ENCODE results near the gene RTRAF. TPM values are rescaled to one million over a fixed set of nuclear protein-coding genes. Genes with fewer than 3 reads are reported as not detected.

RTRAF gene
- total and polyA plus RNA-seq, 2 donors (not counting 3 experiments of a cell fraction or from before 2014, with no cell fraction given): 64.0 to 237 TPM

DNA sequence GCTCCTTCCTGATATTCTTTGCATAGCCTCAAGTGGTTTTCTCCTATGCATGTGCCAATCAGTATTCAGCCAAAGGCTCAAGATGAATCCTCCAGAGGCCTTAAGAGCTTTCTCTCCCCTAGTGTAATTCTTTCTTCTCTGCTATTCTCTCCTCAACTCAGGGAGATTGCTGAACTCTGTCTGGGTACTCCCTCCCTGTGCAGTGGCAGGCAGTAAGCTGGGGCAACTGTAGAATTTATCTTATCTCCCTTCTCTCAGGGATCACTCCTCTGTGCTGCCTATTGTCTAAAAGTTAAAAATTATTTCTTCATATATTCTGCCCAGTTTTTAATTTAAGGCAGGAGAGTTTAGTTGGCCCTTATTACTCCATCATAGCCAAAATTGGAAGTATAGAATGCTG lies 28.5 kb upstream of the RTRAF start:
- CTCF ChIA-PET: no interaction called here

GRCh38 chr14:51962711-51963110 lies 26.6 kb upstream of the RTRAF start:
- Histone ChIP-seq H3K36me3 (ENCODE audit: control insufficient read depth in 2 of 2, extremely low read depth in 1 of 2, insufficient read depth in 2 of 2, low read length in 2 of 2) (no peaks in the 10 kb centered on the region), H3K4me2 (ENCODE audit: insufficient read depth, low read length) (no peak overlapping the region), H3K9me1 (replicated peaks; ENCODE audit: control insufficient read depth, extremely low read depth, insufficient read depth, low read length) (no peaks in the 10 kb centered on the region), H3K4me1 (ENCODE audit: control insufficient read depth, extremely low read depth, insufficient read depth, low read length) (peaks cover 3% of the 10 kb centered on the region), H3K4me3 (replicated peaks in 1 of 3; ENCODE audit: insufficient read depth in 1 of 3, low read depth in 1 of 3, low read length in 3 of 3) (no peak overlapping the region), H3K27me3 (ENCODE audit: control insufficient read depth in 2 of 2, insufficient read depth in 2 of 2, low read length in 2 of 2) (peaks cover 24 to 28% of the 10 kb centered on the region in 2 experiments), H4K20me1 (replicated peaks; ENCODE audit: control insufficient read depth, extremely low read depth, insufficient read depth, low read length) (no peaks in the 10 kb centered on the region), H3K9ac (replicated peaks; ENCODE audit: extremely low read depth, insufficient read depth, low read length) (no peak overlapping the region), H2AFZ (ENCODE audit: low read depth, low read length) (no peak overlapping the region), H3K79me2 (ENCODE audit: control insufficient read depth, insufficient read depth, low read length) (no peaks in the 10 kb centered on the region), H3K9me3 (replicated peaks; ENCODE audit: control insufficient read depth, insufficient read depth, low read length) (no peaks in the 10 kb centered on the region), H3K27ac (ENCODE audit: insufficient read depth, low read depth, low read length) (no peak overlapping the region)
- no TSS peak for BruUV-seq (replicated peaks)
- DNase-seq (ENCODE audit: low read depth, low spot score) (peak; percentile 49), FAIRE-seq (no peak)
- no peak for TF ChIP-seq MAX (IDR thresholded peaks at IDR 0.05; ENCODE audit: insufficient read depth, insufficient read length)
- TF ChIP-seq POLR2A (IDR thresholded peaks at IDR 0.05; ENCODE audit: low read depth, low read length): no peak
- TF ChIP-seq POLR2AphosphoS5 (IDR thresholded peaks at IDR 0.05; ENCODE audit: insufficient read depth, low read depth, low read length): no peak
- no peak for TF ChIP-seq FOS (IDR thresholded peaks at IDR 0.05; ENCODE audit: borderline replicate concordance, insufficient read depth, low read length)
- no peak for TF ChIP-seq EZH2 (IDR thresholded peaks at IDR 0.05; ENCODE audit: borderline replicate concordance, low read depth, low read length, severe bottlenecking)
- TF ChIP-seq GATA2 (IDR thresholded peaks at IDR 0.05; ENCODE audit: insufficient read depth, insufficient read length, low read depth, low read length): no peak
- no peak for TF ChIP-seq CTCF (IDR thresholded peaks at IDR 0.05; ENCODE audit: extremely low read depth in 1 of 2, insufficient read depth in 1 of 2, low read depth in 1 of 2, low read length in 2 of 2)
- no peak for TF ChIP-seq JUN (IDR thresholded peaks at IDR 0.05; ENCODE audit: borderline replicate concordance, insufficient read depth, insufficient read length, low read depth)
- no peak for TF ChIP-seq MYC (IDR thresholded peaks at IDR 0.05; ENCODE audit: low read depth, low read length)
- dilution Hi-C loops (cut with MboI; ENCODE audit: extremely low pct_ligation_motif_present, low sequenced_read_pairs) (no loop called here), intact Hi-C loops (cut with micrococcal nuclease) (no loop called here)
- ChIA-PET POLR2A (no interaction called here), CTCF (interaction anchor here (1.0 to 1.1 kb wide), 4 partner anchors 15 to 33 kb away, joined by 3 to 13 read pairs (median 4); no protein-coding TSS in a partner anchor)

More for the DNA sequence above, 28.5 kb upstream of the RTRAF start:
- Histone ChIP-seq H3K9ac (replicated peaks; ENCODE audit: extremely low read depth, insufficient read depth, low read length) (no peak overlapping the region), H3K36me3 (ENCODE audit: control insufficient read depth in 2 of 2, extremely low read depth in 1 of 2, insufficient read depth in 2 of 2, low read length in 2 of 2) (no peaks in the 10 kb centered on the region), H3K4me2 (ENCODE audit: insufficient read depth, low read length) (no peak overlapping the region), H3K4me3 (replicated peaks in 1 of 3; ENCODE audit: insufficient read depth in 1 of 3, low read depth in 1 of 3, low read length in 3 of 3) (no peak overlapping the region), H3K9me3 (replicated peaks; ENCODE audit: control insufficient read depth, insufficient read depth, low read length) (no peaks in the 10 kb centered on the region), H3K9me1 (replicated peaks; ENCODE audit: control insufficient read depth, extremely low read depth, insufficient read depth, low read length) (no peaks in the 10 kb centered on the region), H4K20me1 (replicated peaks; ENCODE audit: control insufficient read depth, extremely low read depth, insufficient read depth, low read length) (no peaks in the 10 kb centered on the region), H2AFZ (ENCODE audit: low read depth, low read length) (no peak overlapping the region), H3K27ac (ENCODE audit: insufficient read depth, low read depth, low read length) (no peak overlapping the region), H3K4me1 (ENCODE audit: control insufficient read depth, extremely low read depth, insufficient read depth, low read length) (peaks cover 6% of the 10 kb centered on the region), H3K79me2 (ENCODE audit: control insufficient read depth, insufficient read depth, low read length) (no peaks in the 10 kb centered on the region), H3K27me3 (ENCODE audit: control insufficient read depth in 2 of 2, insufficient read depth in 2 of 2, low read length in 2 of 2) (peaks cover 17 to 24% of the 10 kb centered on the region in 2 experiments)
- POLR2A ChIA-PET: no interaction called here
- FAIRE-seq: no peak
- dilution Hi-C loops (cut with MboI; ENCODE audit: extremely low pct_ligation_motif_present, low sequenced_read_pairs): no loop called here
- DNase-seq (ENCODE audit: low read depth, low spot score): no peak
- TF ChIP-seq JUN (IDR thresholded peaks at IDR 0.05; ENCODE audit: borderline replicate concordance, insufficient read depth, insufficient read length, low read depth) (no peak), CTCF (IDR thresholded peaks at IDR 0.05; ENCODE audit: extremely low read depth in 1 of 2, insufficient read depth in 1 of 2, low read depth in 1 of 2, low read length in 2 of 2) (no peak), GATA2 (IDR thresholded peaks at IDR 0.05; ENCODE audit: insufficient read depth, insufficient read length, low read depth, low read length) (no peak)
- no TSS peak for BruUV-seq (replicated peaks)
- intact Hi-C loops (cut with micrococcal nuclease): no loop called here

Measured in endothelial cell of umbilical vein (primary cell).